GM19193 (cell line): ENCODE results near the gene PCDH15.

Source experiments
- POLR2A ChIP-seq: IDR thresholded peaks from 4 replicates; pipeline ENCODE4 v1.6.1; 2011; ENCODE audit not compliant: insufficient read depth, insufficient read length; ENCODE audit errors: extremely low read depth

Gene PCDH15

DNA sequence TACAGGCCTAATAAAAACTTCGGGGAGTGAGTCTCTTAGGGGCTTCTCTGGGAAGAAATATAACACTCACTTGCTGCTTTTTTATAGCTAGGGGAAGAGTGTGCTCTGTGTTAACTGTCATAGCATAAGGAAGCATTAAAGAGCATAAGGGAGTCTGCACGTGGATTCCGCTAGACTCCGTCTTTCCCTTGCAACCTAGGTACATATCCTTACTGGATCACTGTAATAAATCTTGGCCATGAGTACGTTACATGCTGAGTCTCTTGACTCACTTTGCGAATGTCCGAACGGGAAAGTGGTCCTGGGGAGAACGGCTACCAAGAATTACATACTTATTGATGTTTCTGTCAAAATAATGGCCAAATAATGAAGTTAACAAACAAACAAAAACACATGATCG, 1029.3 kb downstream of the PCDH15 start:
- TF ChIP-seq POLR2A, result no peak

DNA sequence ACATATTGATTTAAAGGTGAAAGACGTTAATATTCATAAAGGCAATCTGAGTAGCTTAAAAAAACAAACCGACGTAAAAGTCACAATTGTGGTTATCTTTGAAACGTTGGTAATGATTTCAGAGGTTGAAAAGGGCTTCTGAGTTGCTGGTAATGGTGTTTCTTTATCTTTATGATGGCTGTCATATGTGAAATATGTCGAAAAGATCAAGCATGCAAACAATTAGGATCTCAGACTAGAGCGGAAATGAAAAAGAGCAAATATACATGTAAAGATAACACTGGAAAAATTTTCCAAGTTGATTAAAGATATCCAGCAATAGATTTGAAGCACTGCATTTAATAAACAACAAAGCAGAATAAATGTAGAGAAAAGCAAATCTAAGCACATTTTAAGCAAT, 1030.1 kb downstream of the PCDH15 start:
- no peak for TF ChIP-seq POLR2A

DNA sequence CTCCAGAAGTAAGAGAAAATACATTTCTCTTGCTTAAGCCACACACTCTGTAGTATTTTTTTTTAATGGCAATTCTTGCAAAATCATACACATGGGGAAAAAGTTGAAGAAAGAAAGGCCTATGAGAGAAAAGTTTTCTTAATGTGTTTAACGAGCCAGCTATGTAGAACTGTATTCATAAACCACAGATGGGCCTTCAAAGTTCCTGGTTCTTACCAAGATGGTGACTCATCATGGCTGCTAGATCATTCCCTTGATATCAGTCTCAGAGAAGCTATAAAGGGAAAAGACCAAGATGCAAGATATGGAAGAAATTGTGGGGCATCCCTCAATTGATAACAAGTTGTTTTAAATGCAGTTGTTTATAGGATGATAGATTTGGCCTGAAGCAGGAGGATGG, 1035.7 kb downstream of the PCDH15 start:
- TF ChIP-seq POLR2A, result no peak

DNA sequence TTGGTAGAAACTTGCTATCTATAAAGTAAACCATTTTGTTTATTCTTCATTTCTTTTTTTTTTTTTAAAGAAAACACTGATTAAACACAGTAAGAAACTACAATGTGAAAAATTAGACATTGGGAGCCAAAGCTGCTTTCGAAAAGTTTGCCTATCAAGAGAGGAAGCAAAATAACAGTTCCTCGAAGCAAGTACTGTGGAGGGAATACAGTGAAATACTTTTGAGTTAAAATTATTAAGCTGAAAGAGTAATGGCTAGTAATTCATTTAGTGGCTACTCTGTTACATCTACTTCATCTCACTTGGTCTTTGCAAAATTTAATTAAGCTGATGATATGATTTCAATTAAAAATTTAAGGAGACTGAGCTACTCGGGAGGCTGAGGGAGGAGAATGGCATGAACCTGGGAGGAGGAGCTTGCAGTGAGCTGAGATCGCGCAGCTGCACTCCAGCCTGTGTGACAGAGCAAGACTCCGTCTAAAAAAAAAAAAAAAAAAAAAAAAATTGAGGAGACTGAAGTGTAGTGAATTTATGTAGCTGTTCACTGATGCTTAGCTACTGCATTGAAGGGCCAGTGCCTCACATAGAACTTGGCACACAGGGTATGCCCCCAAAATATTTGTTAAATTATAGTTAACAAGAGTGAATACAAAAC, 1046.3 kb downstream of the PCDH15 start:
- no peak for TF ChIP-seq POLR2A
